HG03060 (cell line): ENCODE measurements around the gene HRH1.

Experiments
- ATAC-seq: cut with Tn5 transposase; IDR thresholded peaks from one replicate; pipeline ENCODE4 v1.9.1; 2021; ENCODE audit warnings: low read depth, moderate number of reproducible peaks; ENCODE audit not compliant: unreplicated experiment

HRH1 gene

DNA sequence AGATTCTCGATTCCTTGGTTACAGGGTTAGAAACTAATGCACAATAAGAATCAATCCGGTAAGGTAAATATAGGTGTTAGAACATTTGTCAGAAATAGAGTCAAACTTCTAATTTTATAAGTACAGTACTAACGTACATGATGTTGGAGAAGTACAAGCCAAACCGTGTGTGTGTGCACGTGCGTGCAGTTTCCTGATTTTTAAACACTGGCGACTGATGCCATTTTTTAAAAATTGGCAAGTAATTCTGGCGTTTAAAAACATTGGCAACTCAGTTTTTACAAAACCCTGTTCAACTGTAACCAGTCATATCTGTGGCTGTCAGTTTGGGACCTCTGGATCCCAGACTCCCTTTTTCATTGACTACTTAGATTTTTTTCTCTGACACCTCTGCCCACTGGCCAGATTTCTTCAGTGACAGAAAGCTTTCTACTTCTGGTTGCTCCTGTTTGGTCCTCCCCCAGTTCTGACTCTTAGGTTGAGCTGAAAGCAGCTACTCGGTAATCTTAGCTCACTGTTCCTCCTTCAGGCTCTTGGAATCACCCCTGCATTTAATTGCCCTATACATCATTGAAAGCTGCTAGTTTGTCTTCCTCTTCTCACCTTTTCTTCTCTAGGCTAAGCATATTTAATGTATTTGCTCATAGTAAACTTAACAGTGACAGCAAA lies 118.7 kb downstream of the HRH1 start:
- no peak for ATAC-seq

- no peak for ATAC-seq
These were observed 119.6 kb downstream of the HRH1 start for GRCh38 chr3:11273891-11274291.

DNA sequence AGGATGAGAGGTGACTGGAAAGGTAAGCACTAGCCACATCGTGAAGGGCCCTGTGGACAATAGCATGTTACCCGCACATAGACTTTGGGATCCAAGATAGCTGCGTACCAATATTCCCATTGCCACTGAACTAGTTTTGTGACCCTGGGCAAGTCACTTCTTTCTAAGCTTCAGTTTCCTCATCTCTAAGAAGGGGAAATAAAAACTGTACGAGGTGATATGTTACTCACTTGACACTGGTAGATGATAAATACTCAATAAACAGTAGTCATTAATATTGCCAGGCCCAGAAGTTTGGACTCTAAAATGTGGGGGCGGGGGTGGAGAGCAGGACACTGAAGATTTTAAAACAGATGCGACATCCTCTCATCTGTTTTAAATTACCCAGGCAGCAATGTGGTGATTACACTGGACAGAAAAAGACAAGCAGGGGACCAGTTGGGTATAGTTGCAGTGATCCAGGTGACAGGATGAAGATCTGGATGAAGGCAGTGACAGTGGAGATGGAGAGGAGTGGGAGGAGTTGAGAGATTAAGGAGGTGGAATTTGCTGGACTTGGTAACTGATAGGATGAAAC lies 120.4 kb downstream of the HRH1 start:
- ATAC-seq, result no peak

DNA sequence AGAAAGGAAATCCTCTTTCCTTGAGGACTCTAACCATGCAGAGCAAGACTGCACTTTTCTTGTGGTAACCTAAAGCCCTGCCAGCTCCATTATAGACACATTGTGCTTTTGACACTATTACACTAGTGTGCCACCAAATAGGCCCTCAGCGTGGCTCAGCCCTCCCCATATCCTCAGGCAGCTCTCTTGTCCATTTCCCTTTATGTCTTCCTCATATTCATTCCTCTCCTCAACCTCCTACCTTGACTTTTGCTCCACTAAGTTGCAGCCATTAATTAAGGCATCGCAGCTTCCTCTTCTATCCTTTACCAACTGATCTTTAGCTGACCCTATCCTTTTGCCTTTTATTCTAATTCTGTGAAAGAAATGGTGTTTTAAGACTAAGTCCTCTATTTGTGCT lies 121.6 kb downstream of the HRH1 start:
- no peak for ATAC-seq

DNA sequence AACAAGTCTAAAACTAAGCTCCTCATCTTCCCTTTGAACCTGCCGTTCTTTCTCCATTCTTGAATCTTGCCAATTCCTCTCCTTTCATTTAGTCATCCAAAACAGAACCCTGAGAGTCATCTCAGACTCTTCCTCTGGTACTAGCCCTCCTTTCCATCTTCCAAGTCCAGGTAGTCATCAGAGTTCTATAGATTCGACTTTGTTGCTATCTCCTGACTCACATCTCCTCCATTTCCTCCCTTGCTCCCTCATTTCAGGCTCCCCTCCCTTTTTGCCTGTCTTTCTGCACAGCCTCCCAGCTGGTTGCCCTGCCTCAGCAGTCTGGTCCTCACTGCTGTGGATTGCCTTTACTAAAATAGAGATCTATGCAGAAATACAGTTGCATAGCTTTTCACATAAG lies 122.6 kb downstream of the HRH1 start:
- ATAC-seq, result no peak

DNA sequence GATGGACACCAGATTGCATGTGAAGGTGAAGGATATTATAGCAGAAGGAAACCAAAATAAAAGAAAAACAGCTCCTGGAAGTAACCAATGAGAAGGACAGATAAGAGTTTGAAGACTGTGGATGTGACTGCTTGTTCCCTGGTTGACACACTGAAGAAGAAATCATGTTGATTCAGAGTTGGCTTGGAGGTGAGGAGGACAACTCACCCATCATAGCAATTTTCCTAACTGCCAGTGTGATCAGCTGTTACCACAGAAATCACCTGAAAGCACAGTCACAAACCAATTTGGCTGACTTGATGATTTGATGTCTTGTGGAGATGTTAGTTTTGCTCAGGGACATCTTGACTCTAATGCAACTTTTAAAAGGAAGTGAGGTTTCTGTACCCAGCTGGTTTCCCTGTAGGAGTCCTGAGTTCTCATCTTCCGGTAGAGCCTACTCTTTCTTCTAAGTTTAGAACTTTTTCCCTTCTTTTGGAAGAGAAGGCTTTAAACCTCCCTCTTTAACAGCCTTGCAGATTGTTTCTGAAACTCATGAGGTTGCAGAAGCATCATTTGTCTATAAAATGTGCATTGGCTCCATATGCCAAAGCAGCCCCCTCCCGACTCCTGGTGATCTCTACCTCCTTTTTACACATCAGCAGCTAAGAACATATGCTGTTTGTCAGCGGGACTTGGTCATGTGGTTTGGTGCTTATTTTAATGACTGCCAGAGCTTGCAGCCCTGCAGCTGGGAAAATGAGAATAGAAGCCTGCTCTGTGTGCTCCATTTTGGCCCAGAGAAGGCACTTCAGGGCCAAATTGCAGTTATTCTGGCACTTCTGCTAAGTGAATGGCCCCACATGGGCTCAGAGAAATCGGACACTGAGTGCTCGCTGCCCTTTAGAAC lies 128.2 kb downstream of the HRH1 start:
- ATAC-seq, result no peak

GRCh38 chr3:11283139-11283475 lies 128.8 kb downstream of the HRH1 start:
- ATAC-seq, result no peak

DNA sequence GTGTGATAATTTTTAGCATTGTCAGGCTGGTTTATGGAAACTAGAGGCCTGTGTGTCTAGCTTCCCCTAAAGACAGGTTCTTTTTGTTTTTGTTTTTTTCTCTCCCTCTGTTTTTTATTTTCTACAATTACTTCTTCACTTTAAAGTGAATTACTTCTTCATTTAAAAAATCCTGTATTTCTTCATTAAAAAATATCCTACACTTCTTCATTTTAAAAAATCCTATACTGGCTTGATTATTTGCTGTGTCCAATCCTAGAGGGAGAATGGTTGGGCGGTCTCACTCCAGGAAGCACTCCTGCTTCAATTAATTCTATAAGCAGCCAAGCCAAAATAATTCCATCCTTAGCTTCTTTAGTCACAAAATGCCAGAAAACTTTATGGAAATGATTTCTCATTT lies 129.7 kb downstream of the HRH1 start:
- ATAC-seq, result no peak

GRCh38 chr3:11285471-11285870 lies 131.2 kb downstream of the HRH1 start:
- ATAC-seq, result no peak

DNA sequence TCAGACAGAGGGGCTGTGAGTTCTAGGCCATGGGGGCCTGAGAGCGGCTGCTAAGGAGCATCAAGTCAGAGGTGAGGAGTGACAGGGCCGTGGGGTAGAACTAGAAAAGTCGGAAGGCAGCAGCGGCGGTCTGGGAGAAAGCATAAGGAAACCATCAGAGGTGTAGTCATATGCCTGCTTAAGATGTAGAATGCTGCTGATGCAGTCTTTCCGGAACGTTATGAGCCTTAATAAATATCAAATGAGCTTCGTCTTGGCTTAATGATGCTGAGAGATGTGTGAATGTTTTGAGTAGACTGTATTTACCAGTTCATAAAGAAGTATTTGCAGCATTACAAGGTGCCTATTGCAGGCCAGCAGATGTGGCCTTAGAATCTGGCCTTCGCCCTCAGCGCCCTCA lies 133.1 kb downstream of the HRH1 start:
- no peak for ATAC-seq

- no peak for ATAC-seq
These were observed 133.8 kb downstream of the HRH1 start for GRCh38 chr3:11288021-11288491.

- ATAC-seq, result peak; percentile 58
These were observed 134.7 kb downstream of the HRH1 start for GRCh38 chr3:11288786-11289637.

GRCh38 chr3:11289864-11290263 lies 135.6 kb downstream of the HRH1 start:
- ATAC-seq, result no peak

GRCh38 chr3:11290743-11291680 lies 136.7 kb downstream of the HRH1 start:
- ATAC-seq, result peak; percentile 31

GRCh38 chr3:11291808-11292207 lies 137.5 kb downstream of the HRH1 start:
- no peak for ATAC-seq

DNA sequence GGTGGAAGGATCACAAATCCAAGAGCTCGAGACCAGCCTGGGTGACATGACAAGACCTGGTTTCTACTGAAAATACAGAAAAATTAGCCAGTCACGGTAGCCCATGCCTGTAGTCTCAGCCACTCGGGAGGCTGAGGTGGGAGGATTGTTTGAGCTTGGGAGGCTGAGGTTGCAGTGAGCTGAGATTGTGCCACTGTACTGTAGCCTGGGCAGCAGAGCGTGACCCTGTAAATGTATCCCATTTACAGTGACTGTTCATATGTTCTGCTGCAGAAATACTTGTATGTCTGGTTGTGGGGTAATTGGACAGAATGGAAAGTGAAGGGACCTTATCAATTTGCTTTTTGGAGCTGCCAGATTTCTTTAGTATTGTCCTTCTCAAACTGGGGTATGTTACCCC lies 142.8 kb downstream of the HRH1 start:
- no peak for ATAC-seq

GRCh38 chr3:11300970-11301369 lies 146.7 kb downstream of the HRH1 start:
- ATAC-seq, result peak; percentile 55

- no peak for ATAC-seq
These were observed 148.2 kb downstream of the HRH1 start for GRCh38 chr3:11302444-11302843.

- ATAC-seq, result no peak
These were observed 149.9 kb downstream of the HRH1 start for GRCh38 chr3:11304175-11304574.

DNA sequence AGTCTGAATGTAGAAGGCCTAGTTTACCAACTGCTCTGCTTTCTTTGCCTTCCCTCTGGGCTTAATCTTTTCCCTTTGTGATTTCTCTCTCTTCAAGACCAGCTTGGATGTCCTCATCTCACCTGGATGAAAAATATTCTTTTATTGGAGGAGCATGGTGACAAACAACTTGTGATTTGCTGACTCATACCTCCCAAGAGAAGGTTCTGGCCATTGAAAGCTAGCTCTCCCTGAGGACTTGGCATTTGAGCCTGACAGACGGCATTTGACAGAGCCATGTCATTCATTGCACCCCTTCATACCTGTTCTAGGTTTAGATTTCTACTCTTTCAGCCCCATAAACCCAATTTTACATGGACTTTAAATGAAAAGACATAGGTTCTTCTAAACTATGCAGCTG lies 151.2 kb downstream of the HRH1 start:
- no peak for ATAC-seq
